NCI-H524 treated with DMSO at 0.1 percent for 48 hours (cell line): ENCODE data around the gene SPAG7.

ENCODE experiments used
- DNase-seq: peaks from one replicate; lab custom pipeline; 2025; lab: John Stamatoyannopoulos, UW

The SPAG7 gene, protein sequence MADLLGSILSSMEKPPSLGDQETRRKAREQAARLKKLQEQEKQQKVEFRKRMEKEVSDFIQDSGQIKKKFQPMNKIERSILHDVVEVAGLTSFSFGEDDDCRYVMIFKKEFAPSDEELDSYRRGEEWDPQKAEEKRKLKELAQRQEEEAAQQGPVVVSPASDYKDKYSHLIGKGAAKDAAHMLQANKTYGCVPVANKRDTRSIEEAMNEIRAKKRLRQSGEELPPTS

GRCh38 chr17:4967539-4968485 lies at the start of gene SPAG7:
Gene SPAG7, minus strand, starts transcription at chr17:4967817. Its CDS starts 13 bp downstream, at chr17:4967804.
- DNase-seq: peak; percentile 67

GRCh38 chr17:5014357-5014756 lies 46.7 kb upstream of the SPAG7 start:
- no peak for DNase-seq

GRCh38 chr17:5011928-5012327 lies 44.3 kb upstream of the SPAG7 start:
- no peak for DNase-seq

DNA sequence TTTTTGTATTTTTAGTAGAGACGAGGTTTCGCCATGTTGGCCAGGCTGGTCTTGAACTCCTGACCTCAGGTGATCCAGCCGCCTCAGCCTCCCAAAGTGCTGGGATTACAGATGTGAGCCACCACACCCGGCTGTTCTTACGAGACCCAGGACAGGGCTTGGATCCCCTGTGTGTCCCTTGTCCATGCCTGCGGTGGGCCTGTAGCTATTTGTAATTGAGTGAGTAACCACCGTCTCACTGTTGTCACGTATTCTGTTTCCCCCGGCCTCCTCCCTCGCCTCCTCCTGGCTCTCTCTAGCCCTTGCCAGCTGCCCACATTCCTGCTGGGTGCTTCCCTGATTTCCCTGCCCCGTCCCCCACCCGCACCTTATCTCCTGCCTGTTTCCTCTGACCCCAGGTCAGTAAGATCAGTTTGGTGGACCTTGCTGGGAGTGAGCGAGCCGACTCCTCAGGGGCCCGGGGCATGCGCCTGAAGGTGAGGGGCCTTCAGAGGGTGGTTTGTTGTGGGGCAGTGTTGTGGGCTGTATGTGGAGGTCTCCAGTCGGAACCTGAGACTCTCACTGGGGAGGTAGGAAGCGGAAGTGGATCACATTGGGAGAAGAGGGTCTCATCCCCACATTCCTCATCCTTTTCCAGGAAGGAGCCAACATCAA lies 35.7 kb upstream of the SPAG7 start:
- no peak for DNase-seq

- no peak for DNase-seq
These were observed 34.6 kb upstream of the SPAG7 start for GRCh38 chr17:5002121-5002788.

GRCh38 chr17:5000237-5000639 lies 32.6 kb upstream of the SPAG7 start:
- no peak for DNase-seq

- DNase-seq: no peak
These were observed 31.9 kb upstream of the SPAG7 start for GRCh38 chr17:4999430-5000093.

- DNase-seq: no peak
These were observed 31.3 kb upstream of the SPAG7 start for GRCh38 chr17:4998732-4999429.

- no peak for DNase-seq
These were observed 30.6 kb upstream of the SPAG7 start for GRCh38 chr17:4998027-4998731.

DNA sequence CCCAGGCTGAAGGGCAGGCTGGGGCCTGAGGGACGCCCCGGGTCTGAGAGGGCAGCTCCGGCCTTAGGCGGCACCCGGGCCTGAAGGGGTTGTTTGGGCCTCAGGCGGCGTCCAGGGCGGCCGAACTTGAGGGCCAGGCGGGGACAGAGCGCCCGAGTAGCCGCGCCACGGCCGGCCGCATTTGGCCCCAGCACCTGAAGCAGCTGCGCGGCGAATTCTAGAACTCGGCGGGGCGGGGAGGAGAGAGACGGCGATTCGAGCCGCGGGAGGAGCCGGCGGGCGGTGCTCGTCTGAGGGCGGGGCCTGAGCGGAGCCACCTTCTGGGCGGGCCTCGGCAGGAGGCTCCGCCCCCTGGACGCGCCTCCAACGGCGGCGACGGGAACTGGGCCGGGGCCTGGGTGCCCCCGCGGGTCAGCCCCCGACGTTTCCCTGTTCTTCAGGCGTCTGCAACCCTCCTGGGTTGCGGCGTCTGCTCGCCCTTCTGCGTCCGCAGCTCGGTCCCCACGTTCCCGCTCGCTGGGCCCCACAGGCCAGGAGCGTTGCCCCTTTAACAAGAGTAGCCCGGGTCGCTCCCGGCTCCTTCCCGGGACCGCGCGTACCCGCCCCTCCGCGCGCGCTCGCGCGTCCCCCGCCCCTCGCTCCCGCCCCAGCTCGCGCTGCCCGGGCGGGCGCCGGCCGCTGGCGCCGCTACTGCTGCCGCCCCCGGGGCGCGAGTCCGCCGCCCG lies 29.8 kb upstream of the SPAG7 start, which contains the start of the genes INCA1 and KIF1C:
Gene INCA1, minus strand, starts transcription at position 221 of the 725 bp plus-strand sequence. CDS start 3,085 bp downstream, outside the sequence.
Gene KIF1C, plus strand, starts transcription at position 649 of the 725 bp plus-strand sequence. CDS start 2,297 bp downstream, outside the sequence.
- no peak for DNase-seq

GRCh38 chr17:4994081-4994595 lies 26.5 kb upstream of the SPAG7 start:
- no peak for DNase-seq

GRCh38 chr17:4987767-4988567 lies 20.4 kb upstream of the SPAG7 start:
- no peak for DNase-seq

DNA sequence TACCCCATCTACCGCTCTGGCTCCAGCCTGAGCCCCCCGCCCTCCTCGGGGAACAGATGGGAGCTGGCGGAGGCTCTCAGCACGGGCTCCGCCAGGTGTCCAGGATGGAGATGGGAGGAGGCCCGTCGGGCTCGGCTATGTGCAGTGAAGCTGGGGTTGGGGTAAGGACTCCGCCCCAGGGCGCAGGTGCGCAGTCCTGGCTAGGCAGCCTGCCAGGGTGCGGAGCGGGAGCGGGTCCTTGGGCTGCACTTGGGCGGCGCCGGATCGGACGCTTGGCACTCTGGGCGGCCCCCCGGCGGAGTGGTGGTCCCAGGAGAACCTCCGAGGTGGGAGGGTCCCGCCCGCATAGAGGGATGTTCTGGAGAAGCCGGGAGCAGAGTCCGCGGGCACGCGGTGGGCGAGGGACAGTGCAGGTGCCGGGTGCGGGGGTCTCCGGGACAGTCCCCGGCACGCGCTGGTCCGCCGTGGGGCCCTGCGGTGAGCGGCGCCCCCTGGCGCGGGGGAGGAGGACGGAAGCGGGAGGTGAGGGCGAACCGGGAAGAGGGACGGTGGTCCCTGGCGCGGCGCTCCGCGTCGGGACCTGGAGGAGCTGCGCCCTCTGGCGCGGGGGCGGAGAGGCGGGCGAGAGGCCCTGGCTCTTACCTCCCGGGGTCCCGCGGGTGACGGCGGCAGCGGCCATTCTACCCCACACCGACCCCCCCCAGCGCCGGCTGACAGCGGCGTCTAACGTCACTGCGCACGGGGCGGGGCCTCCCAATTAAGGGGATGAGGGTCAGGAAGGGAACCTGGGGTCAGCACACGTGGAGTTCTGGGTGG lies 19.5 kb upstream of the SPAG7 start, which contains the start of gene CAMTA2:
Gene CAMTA2, minus strand, starts transcription at position 725 of the 816 bp plus-strand sequence. CDS start 1,453 bp downstream, outside the sequence.
- DNase-seq: peak; percentile 27

- no peak for DNase-seq
These were observed 18.8 kb upstream of the SPAG7 start for GRCh38 chr17:4986403-4986802.

DNA sequence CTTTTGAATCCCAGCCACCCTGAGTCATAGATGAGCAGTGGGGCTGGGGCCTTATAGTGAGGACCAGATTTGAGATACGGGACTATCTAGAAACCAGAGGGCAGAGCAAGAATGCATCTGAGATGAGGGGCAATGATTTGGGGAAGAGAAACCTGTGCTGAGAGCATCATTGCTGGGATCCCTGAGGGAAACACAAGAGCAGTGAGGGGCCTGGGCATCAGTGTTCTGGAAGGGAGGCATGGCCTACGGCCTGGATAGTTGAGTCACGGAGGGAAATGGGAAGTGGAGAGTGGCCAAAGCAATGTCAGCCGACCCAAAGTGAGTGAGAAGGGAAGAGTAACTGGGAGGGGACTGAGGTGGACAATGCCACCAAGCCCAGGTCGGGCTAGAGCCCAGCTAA lies 14.7 kb upstream of the SPAG7 start:
- no peak for DNase-seq

- DNase-seq: no peak
These were observed 13.1 kb upstream of the SPAG7 start for GRCh38 chr17:4980644-4981216.

- DNase-seq: no peak
These were observed 11.1 kb upstream of the SPAG7 start for GRCh38 chr17:4978726-4979125.
